Astrocyte of the cerebellum (primary cell): ENCODE data around the gene DLGAP1.
"Not testable (repeated sequence)": the region's sequence is repeated elsewhere in the genome, so short reads cannot be mapped to it uniquely, and the experiment has no call there.

Experiments used
- DNase-seq: peaks from one replicate; pipeline ENCODE4 v3.0.0-alpha.2; 2011; ENCODE audit warnings: low read depth
- H3K4me3 ChIP-seq: 2 replicates; pipeline ENCODE4 v1.5.1; 2011; ENCODE audit warnings: mild to moderate bottlenecking, low read depth, low read length, moderate library complexity
- CTCF ChIP-seq: IDR thresholded peaks from 2 replicates; pipeline ENCODE4 v1.5.1; 2012; ENCODE audit warnings: low read length, low read depth, moderate library complexity, mild to moderate bottlenecking; ENCODE audit errors: missing control alignments
- in situ Hi-C: cut with HindIII; loops from 2 replicates; pipeline ENCODE4 v1.10.0; 2017; ENCODE audit warnings: low sequenced_read_pairs

DLGAP1 gene

GRCh38 chr18:4351005-4351404, 104.1 kb downstream of the DLGAP1 start:
- no peak overlapping the region for H3K4me3 ChIP-seq
- in situ Hi-C loops: no loop called here
- no peak for TF ChIP-seq CTCF
- no peak for DNase-seq

GRCh38 chr18:4335386-4335785, 119.7 kb downstream of the DLGAP1 start:
- no peak for TF ChIP-seq CTCF
- no peak overlapping the region for H3K4me3 ChIP-seq
- in situ Hi-C loops: no loop called here
- DNase-seq: no peak

- TF ChIP-seq CTCF: no peak
- DNase-seq: no peak
- no peak overlapping the region for H3K4me3 ChIP-seq
- in situ Hi-C loops: no loop called here
These were observed 122.1 kb downstream of the DLGAP1 start for GRCh38 chr18:4333043-4333442.

GRCh38 chr18:4319738-4320677, 135.1 kb downstream of the DLGAP1 start:
- no peak overlapping the region for H3K4me3 ChIP-seq
- no peak for TF ChIP-seq CTCF
- in situ Hi-C loops: no loop called here
- DNase-seq: no peak

- DNase-seq: no peak
- TF ChIP-seq CTCF: no peak
- in situ Hi-C loops: no loop called here
- H3K4me3 ChIP-seq: no peak overlapping the region
These were observed 136.8 kb downstream of the DLGAP1 start for GRCh38 chr18:4318311-4318710.

GRCh38 chr18:4311945-4312344, 143.2 kb downstream of the DLGAP1 start:
- in situ Hi-C loops, DNase-seq, H3K4me3 ChIP-seq: not testable (repeated sequence)

GRCh38 chr18:4311136-4311535, 144.0 kb downstream of the DLGAP1 start:
- in situ Hi-C loops: no loop called here

More at GRCh38 chr18:4311136-4311535, 144.0 kb downstream of the DLGAP1 start:
- no peak for DNase-seq
- TF ChIP-seq CTCF: no peak
- H3K4me3 ChIP-seq: no peak overlapping the region
